ENCODE results near the gene SYPL1.
"Not testable (repeated sequence)": the region's sequence is repeated elsewhere in the genome, so short reads cannot be mapped to it uniquely, and the experiment has no call there.

The SYPL1 gene
- 12.1 to 43.1 (median 19.4) reads per million in 9 experiments for total RNA-seq

DNA sequence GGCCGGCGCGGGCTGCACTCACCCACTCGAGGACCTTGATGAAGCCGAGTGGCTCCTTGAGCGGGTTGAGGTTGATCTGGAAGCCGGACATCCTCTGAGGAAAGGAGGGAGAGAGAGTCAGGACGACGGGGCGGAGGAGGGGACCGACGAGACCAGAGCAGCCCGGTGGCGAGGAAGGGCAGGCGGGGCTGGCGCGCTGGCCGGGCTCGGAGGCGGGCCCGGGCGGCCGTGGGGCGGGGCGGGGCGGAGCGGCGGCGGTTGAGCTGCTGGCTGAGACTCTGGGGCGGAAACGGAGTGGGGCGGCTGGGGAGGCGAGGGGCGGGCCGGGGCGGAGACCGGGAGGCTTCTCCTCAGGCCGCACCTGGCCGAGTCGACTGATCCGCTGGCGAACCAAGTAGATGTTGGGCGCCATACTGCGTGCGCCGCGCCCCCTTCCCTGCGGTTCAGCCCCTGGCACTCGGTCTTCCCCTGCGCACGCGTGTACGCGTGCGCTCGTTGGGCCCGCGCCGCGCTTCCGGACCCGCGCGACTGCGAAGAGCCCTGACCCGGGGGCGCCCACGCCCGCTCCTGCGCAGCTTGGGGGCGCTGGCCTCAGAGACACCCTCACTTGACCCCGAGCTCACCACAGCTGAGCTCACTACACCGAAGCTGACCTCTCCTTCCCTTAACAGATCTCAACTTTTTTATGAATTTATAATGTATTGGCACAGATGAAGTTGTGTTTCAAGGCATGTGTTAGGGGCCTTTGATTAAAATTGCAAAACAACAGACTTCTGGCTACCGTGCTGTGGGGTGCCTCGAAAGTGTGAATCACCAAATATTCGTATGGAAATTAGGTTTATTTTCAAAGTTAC, at the start of gene SYPL1:
Gene SYPL1 (minus strand): TSS at position 195 of the 854 bp plus-strand sequence. CDS start 104 bp downstream, at position 91.
- ATAC-seq (replicated peaks) (peak; percentile 84), DNase-seq (peak; percentile 86 to 90 (median 89))
- Mint-ChIP-seq H3K27ac (peak within 1 kb of the TSS; percentile 93 to 94), H3K27me3 (no peaks in the 10 kb centered on the region), H3K4me3 (peak within 1 kb of the TSS; percentile 84 to 91), H3K4me1 (ENCODE audit: low read depth in 2 of 2) (peaks cover 18 to 38% of the 10 kb centered on the region in 2 donors), H3K9me3 (no peaks in the 10 kb centered on the region), H3K36me3 (ENCODE audit: insufficient read depth) (peaks cover 19% of the 10 kb centered on the region)

DNA sequence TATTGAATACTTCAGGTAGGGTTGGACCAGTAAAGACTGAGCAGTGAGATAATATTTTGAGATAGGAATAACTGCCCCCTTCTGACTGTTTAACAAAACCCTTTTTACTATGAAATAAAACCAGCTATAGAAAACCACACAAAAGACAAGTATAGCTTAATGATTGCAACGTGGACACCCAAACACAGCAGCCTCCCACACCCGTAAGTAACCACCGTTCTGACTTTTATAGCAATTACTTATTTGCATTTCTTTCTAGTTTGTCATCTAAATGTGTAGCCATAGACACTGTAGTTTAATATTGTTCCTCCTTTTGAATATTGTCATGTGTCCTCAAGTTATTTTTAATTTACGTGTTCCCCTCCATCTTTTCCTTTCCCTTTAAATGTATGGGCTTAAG, 42.9 kb upstream of the SYPL1 start:
- ATAC-seq (replicated peaks), result no peak
- no peaks in the 10 kb centered on the region for H3K4me1 Mint-ChIP-seq (ENCODE audit: low read depth in 2 of 2)
- no peak overlapping the region for H3K27ac Mint-ChIP-seq
- no peak for DNase-seq
- H3K4me3 Mint-ChIP-seq, result no peak overlapping the region
- H3K36me3 Mint-ChIP-seq (ENCODE audit: insufficient read depth), result no peaks in the 10 kb centered on the region
- H3K27me3 Mint-ChIP-seq, result peaks cover 43 to 46% of the 10 kb centered on the region in 2 donors
- H3K9me3 Mint-ChIP-seq, result no peaks in the 10 kb centered on the region

DNA sequence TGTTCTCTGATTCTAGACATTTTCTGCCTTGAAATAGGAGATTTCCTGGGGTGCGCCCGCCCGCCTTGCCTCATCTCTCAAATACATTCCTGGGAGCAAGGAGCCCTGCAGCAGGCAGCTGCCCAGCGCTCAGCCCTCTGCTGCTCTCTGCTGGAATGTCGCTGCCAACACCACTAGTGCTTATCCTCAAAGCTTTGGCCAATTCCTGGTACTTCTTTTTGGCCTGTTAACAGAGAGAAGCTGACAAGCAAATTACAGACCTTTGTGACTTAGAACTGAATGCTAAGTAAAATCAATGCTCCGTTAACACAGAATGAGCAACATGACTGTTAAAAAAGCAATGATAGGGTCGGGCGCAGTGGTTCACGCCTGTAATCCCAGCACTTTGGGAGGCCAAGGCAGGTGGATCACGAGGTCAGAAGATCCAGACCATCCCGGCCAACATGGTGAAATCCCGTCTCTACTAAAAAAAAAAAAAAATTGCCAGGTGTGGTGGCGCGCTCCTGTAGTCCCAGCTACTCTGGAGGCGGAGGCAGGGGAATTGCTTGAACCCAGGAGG, 41.9 kb upstream of the SYPL1 start:
- H3K4me3 Mint-ChIP-seq, result no peak overlapping the region
- no peaks in the 10 kb centered on the region for H3K36me3 Mint-ChIP-seq (ENCODE audit: insufficient read depth)
- ATAC-seq (replicated peaks), result peak; percentile 95
- no peaks in the 10 kb centered on the region for H3K9me3 Mint-ChIP-seq
- H3K27me3 Mint-ChIP-seq, result peaks cover 36 to 41% of the 10 kb centered on the region in 2 donors
- no peak overlapping the region for H3K27ac Mint-ChIP-seq
- H3K4me1 Mint-ChIP-seq (ENCODE audit: low read depth in 2 of 2), result no peaks in the 10 kb centered on the region
- DNase-seq, result peak; percentile 67 to 73 (median 72)

DNA sequence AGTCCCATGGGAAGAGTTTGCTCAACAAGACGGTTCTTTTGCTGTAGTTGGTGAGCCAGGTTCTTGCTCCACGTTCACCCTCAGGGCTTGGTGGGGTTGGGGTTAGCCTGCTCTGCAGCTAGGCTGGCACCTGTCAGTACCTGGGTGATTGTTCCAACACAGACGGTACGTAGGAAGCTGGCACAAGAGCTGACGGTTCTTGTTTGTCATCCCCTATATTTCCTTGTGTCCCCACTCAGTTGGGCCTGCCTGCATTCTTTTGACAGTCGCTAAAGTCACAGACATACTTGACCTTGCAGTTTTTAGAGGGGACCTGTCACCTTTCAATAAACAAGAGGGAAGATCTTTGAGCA, 40.2 kb upstream of the SYPL1 start:
- H3K27ac Mint-ChIP-seq, result no peak overlapping the region
- DNase-seq (no peak), ATAC-seq (replicated peaks) (no peak)
- no peak overlapping the region for H3K4me3 Mint-ChIP-seq
- H3K27me3 Mint-ChIP-seq, result peaks cover 25 to 41% of the 10 kb centered on the region in 2 donors
- no peaks in the 10 kb centered on the region for H3K4me1 Mint-ChIP-seq (ENCODE audit: low read depth in 2 of 2)
- H3K9me3 Mint-ChIP-seq, result no peaks in the 10 kb centered on the region
- no peaks in the 10 kb centered on the region for H3K36me3 Mint-ChIP-seq (ENCODE audit: insufficient read depth)

DNA sequence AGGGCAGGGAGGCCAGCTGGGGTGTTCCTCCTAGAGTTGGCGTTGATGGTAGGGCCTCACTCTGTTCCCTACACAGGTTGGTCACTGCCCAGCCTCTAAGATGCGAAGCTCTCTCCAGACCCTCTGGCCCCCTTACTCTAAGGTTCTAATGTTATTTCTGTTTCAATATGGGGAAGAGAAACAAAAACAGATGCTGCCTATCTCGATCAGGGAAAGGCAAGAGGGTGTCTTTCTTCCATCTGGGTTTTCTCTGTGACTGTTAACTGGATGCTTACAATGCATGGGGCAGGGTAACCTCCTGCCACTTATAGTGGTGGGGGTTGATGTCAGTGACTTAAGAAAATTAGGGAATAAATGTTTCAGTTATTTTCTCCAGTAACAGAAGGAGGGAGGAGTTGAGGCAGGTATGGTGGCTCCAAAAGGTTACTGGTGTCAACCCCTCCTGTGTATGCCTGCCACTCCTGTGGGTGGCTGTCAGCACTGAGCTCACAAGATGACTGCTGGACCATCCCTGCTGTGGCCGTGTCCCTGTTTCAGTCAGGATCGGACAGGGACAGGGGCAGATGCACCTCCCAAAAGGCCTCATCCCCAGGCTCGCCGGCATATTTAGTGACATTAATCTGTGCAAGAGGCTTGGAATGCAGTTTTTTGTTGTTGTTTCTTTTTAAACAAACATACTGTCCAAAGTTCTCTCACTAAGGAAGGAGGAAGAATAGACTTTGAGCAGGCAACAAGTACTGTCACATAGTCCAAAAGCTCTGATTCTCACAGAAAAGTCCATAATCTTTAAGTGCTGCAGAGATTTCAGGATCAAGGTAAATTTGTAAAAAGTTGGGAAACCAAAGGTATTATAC, 39.6 kb upstream of the SYPL1 start:
- DNase-seq (no peak), ATAC-seq (replicated peaks) (no peak)
- Mint-ChIP-seq H3K27me3 (peaks cover 20 to 41% of the 10 kb centered on the region in 2 donors), H3K9me3 (no peaks in the 10 kb centered on the region), H3K4me3 (no peak overlapping the region), H3K36me3 (ENCODE audit: insufficient read depth) (no peaks in the 10 kb centered on the region), H3K4me1 (ENCODE audit: low read depth in 2 of 2) (no peaks in the 10 kb centered on the region), H3K27ac (no peak overlapping the region)

DNA sequence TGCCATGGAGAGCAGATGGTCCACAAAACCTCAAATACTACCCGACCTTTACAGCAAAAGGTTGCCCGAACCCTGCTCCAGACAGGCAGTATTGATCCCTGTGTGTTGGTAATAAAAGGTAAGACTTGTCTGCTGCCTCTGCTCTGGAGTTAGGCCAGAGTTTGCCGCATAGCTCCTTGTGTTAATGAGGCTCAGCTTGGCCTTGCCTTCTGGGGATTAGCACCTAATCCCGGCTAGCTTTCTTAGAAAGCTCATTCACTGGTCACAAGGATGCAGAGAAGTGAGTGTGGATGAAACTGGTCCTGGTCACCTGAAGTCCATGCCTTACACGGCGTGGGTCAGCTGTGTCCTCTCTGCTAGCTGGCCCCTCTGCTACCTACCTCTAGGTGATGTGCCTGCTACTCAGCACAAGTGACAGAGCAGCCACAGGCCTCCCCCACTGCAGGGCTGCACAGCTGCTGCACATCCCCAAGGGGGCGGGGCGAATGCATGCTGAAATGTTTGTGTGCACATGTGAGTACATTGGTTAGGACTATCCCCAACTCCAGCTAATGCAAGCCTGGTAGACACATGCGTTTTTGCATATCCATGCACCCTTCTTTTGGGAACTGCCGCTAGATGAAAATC, 31.7 kb upstream of the SYPL1 start:
- Mint-ChIP-seq H3K27ac (no peak overlapping the region), H3K4me1 (ENCODE audit: low read depth in 2 of 2) (no peaks in the 10 kb centered on the region), H3K4me3 (no peak overlapping the region), H3K27me3 (no peaks in the 10 kb centered on the region), H3K36me3 (ENCODE audit: insufficient read depth) (peaks cover 4% of the 10 kb centered on the region), H3K9me3 (no peaks in the 10 kb centered on the region)
- ATAC-seq (replicated peaks) (no peak), DNase-seq (no peak)

DNA sequence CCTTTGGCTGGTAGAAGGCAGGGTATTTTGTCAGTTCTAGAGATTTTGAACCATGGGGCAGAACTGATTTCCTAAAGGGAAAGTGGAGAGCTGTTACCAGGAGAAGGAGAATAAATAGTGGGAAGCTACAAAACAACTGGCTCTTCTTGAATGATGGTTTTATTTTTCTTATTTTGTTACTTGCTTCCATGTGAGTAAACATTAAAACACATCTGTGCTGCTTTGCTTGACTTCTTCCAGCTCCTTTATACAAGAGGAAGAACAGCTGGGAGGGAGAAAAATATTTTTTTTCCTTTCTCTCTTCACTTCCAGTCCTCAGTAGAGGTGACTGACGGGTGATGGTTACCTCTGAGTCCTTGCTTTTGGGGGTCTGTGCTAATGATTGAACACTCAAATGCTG, 30.0 kb upstream of the SYPL1 start:
- no peaks in the 10 kb centered on the region for H3K4me1 Mint-ChIP-seq (ENCODE audit: low read depth in 2 of 2)
- H3K27ac Mint-ChIP-seq, result no peak overlapping the region
- no peak for DNase-seq
- no peak overlapping the region for H3K4me3 Mint-ChIP-seq
- no peaks in the 10 kb centered on the region for H3K9me3 Mint-ChIP-seq
- peaks cover 4% of the 10 kb centered on the region for H3K36me3 Mint-ChIP-seq (ENCODE audit: insufficient read depth)
- peaks cover 0 to under 1% of the 10 kb centered on the region in 2 donors for H3K27me3 Mint-ChIP-seq
- ATAC-seq (replicated peaks), result no peak

DNA sequence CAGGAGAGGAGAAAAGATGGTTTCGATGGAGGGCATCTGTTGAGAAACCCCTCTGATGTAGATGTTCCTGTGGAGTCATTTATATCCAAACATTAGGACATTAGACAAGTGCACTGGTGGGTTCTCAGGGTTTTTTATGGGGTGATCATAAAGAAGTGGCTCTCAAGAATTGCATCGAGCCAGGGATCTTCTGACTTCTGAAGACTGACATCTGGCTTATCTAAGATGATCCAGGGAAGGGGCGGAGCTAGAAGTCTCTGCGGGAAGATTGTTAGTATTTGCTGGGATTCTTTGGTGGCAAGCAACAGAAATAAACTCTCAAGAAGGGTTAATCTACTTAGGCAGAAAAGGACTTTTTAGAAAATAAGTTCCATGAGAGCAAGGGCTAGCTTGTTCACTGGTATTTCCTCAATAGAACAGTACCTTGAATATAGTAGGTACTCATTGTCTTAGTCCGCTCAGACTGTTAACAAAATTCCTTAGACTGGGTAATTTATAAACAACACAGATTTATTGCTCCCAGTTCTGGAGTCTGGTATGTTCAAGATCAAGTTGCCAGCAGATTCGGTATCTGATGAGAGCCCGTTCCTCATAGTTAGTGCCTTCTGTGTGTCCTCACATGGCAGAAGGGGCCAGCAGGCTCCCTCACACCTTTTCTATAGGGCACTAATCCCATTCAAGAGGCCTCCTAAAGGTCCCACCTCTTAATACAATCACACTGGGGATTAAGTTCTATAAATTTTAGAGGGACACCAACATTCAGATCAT, 28.5 kb upstream of the SYPL1 start:
- H3K36me3 Mint-ChIP-seq (ENCODE audit: insufficient read depth), result no peaks in the 10 kb centered on the region
- no peaks in the 10 kb centered on the region for H3K9me3 Mint-ChIP-seq
- no peak for ATAC-seq (replicated peaks)
- H3K4me3 Mint-ChIP-seq, result no peak overlapping the region
- peaks cover 0 to 7% of the 10 kb centered on the region in 2 donors for H3K27me3 Mint-ChIP-seq
- DNase-seq, result no peak
- H3K4me1 Mint-ChIP-seq (ENCODE audit: low read depth in 2 of 2), result no peaks in the 10 kb centered on the region
- H3K27ac Mint-ChIP-seq, result no peak overlapping the region

DNA sequence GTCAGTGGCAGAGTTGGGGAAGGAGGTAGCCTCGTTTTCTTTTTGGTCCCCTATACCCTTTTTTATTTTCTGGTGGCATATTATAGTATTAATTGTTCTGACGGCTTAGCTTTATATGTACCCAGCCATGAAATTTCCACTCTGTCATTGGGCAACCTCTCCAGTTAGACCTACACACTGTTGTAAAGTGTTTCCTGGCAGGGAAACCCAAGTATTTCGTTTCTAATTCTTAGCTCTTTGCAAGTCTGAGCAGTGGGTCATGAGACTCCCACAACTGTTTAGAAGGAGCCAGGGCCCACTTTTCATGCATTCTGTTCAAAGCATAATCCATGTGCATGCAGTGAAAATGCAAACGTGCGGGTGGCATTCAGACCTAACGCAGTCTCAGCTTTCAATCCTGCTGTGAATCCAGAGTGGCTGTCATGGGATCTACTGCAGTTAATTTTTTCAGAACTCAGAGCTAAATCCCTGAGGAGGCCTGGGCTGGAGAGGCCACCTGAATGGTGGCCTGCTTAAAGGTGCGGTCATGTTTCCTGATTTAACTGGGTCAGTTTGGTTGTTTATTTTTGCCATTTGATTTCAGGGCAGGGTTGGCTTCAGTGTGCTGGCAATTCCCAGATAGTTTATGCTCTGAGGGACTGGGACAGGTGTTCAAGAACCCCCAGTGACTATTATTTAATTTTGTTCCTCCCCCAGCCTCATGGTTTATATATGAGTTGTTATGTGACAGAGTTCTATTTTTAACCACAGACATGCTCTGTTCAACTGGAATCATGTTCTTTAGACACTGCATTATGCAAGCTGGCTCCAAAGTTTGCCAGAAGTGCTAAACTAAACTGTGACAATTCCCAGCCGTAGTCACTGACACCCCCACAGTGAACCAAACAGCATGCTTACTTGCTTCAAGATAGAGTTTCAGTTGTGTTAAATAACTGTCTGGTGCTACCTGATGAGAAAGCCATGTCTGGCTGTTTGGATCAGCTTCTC, 27.4 kb upstream of the SYPL1 start:
- H3K4me1 Mint-ChIP-seq (ENCODE audit: low read depth in 2 of 2), result no peaks in the 10 kb centered on the region

DNA sequence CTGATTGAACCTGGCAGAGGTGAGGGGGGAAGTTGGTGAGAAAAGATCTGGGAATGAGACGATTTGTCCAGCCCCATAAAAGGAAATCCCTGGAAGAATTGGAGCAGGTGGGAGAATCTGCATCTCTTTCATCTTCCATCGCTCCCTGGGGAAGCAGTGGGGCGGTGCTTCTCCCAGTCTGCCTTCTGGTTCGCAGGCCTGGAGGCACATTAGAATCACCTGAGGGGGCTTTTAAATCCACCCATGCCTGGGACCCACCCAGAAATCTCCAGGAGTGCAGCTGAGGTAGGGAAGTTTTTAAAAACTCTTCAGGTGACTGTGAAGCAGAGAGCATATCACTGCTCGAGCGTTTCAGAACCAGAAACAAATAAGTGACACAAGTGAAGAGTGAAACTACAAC, 26.7 kb upstream of the SYPL1 start:
- Mint-ChIP-seq H3K9me3 (no peaks in the 10 kb centered on the region), H3K27me3 (peaks cover 0 to 19% of the 10 kb centered on the region in 2 donors), H3K27ac (no peak overlapping the region), H3K36me3 (ENCODE audit: insufficient read depth) (no peaks in the 10 kb centered on the region), H3K4me1 (ENCODE audit: low read depth in 2 of 2) (no peaks in the 10 kb centered on the region), H3K4me3 (no peak overlapping the region)
- DNase-seq, result no peak
- no peak for ATAC-seq (replicated peaks)

More for the DNA sequence above, 27.4 kb upstream of the SYPL1 start:
- peaks cover 0 to 11% of the 10 kb centered on the region in 2 donors for H3K27me3 Mint-ChIP-seq
- no peak for ATAC-seq (replicated peaks)
- no peaks in the 10 kb centered on the region for H3K36me3 Mint-ChIP-seq (ENCODE audit: insufficient read depth)
- DNase-seq, result no peak
- H3K27ac Mint-ChIP-seq, result no peak overlapping the region
- H3K9me3 Mint-ChIP-seq, result no peaks in the 10 kb centered on the region
- no peak overlapping the region for H3K4me3 Mint-ChIP-seq

DNA sequence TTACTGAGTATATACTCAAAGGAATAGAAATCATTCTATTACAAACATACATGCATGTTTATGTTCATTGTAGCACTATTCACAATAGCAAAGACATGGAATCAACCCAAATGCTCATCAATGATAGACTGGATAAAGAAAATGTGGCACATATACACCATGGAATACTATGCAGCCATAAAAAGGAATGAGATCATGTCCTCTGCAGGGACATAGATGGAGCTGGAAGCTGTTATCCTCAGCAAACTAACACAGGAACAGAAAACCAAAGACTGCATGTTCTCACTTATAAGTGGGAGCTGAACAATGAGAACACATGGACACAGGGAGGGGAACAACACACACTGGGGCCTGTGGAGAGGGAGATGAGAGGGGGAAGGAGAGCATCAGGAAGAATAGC, 26.1 kb upstream of the SYPL1 start:
- H3K9me3 Mint-ChIP-seq; H3K4me1 Mint-ChIP-seq (ENCODE audit: low read depth in 2 of 2); H3K4me3 Mint-ChIP-seq; ATAC-seq (replicated peaks); H3K36me3 Mint-ChIP-seq (ENCODE audit: insufficient read depth); H3K27ac Mint-ChIP-seq; DNase-seq: not testable (repeated sequence)
- H3K27me3 Mint-ChIP-seq, result peaks cover 2 to 25% of the 10 kb centered on the region in 2 donors

DNA sequence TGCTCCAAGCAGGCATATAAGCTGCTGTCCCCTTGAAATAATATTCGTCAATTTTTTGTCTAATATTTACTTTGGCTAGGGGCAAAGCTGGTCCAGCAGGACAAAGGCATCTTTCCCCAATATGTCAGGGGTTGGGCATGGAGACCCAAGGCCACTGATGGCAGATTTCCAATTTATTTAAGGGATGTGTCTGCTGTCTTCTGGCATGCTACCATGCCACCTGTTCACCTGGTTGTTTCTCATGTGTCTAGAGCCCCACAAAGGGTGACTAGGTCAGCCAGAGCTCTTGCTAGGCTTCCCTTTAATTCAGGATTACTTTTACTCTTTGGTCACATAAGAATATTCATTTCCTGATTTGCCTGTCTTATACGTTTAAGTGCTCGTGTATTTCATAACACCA, 22.1 kb upstream of the SYPL1 start:
- ATAC-seq (replicated peaks), result no peak
- H3K36me3 Mint-ChIP-seq (ENCODE audit: insufficient read depth), result no peaks in the 10 kb centered on the region
- no peak for DNase-seq
- no peaks in the 10 kb centered on the region for H3K9me3 Mint-ChIP-seq
- H3K27ac Mint-ChIP-seq, result no peak overlapping the region
- no peaks in the 10 kb centered on the region for H3K4me1 Mint-ChIP-seq (ENCODE audit: low read depth in 2 of 2)
- peaks cover 15 to 54% of the 10 kb centered on the region in 2 donors for H3K27me3 Mint-ChIP-seq
- no peak overlapping the region for H3K4me3 Mint-ChIP-seq
